GM10248 (cell line): ENCODE data around the gene PSMA1.

Experiments used
- CTCF ChIA-PET: fragments of 300-600 bp; sonication (Branson Sonifier 250); formaldehyde crosslinking; extraction: SDS; loops from one replicate; lab custom pipeline; 2021; ENCODE audit warnings: antibody characterized with exemption; lab: Yijun Ruan, JAX
- POLR2A ChIA-PET: fragments of 350-650 bp; sonication (Branson Sonifier 250); formaldehyde crosslinking; extraction: SDS; loops from one replicate; lab custom pipeline; 2020; ENCODE audit warnings: antibody characterized with exemption; lab: Yijun Ruan, JAX
- DNase-seq: peaks from one replicate; pipeline ENCODE4 v3.0.0; 2012; ENCODE audit errors: extremely low spot score
- CTCF ChIP-seq: IDR thresholded peaks from 2 replicates; pipeline ENCODE4 v1.5.1; 2012; ENCODE audit warnings: mild to moderate bottlenecking, low read depth; ENCODE audit errors: extremely low read depth, missing control alignments, control extremely low read depth

Gene PSMA1

GRCh38 chr11:14463623-14464022, 56.6 kb downstream of the PSMA1 start:
- POLR2A ChIA-PET: no interaction called here
- no peak for DNase-seq
- CTCF ChIA-PET: interaction anchor here (1.3 to 3.2 kb wide), 4 partner anchors 8 to 163 kb away, joined by 3 to 34 read pairs (median 6); no protein-coding TSS in a partner anchor
- no peak for TF ChIP-seq CTCF

- ChIA-PET POLR2A (no interaction called here), CTCF (interaction anchor here (1.3 to 2.3 kb wide), 2 partner anchors 13 to 18 kb away, joined by 3 to 11 read pairs; no protein-coding TSS in a partner anchor)
- TF ChIP-seq CTCF: no peak
- no peak for DNase-seq
Measured at GRCh38 chr11:14460147-14460546, 60.0 kb downstream of the PSMA1 start.

- no peak for DNase-seq
- ChIA-PET CTCF (interaction anchor here (2.3 to 6.9 kb wide), 2 partner anchors 14 to 156 kb away, joined by 11 to 109 read pairs; no protein-coding TSS in a partner anchor), POLR2A (no interaction called here)
- TF ChIP-seq CTCF: no peak
Measured at GRCh38 chr11:14458377-14458776, 61.8 kb downstream of the PSMA1 start.

- ChIA-PET POLR2A (interaction anchor here (0.6 to 1.1 kb wide), 6 partner anchors 10 to 1227 kb away, joined by 3 to 8 read pairs (median 4); no protein-coding TSS in a partner anchor), CTCF (interaction anchor here (0.6 to 6.9 kb wide), 32 partner anchors 8 to 680 kb away, joined by 3 to 109 read pairs (median 4); partner anchors contain the start of gene COPB1)
- no peak for TF ChIP-seq CTCF
- DNase-seq: no peak
Measured at GRCh38 chr11:14455648-14456430, 64.3 kb downstream of the PSMA1 start.
